Ishikawa (cell line): ENCODE results near the gene RBM5.

Source experiments
- CREB1 ChIP-seq: IDR thresholded peaks from 2 replicates; pipeline ENCODE4 v1.6.1; 2012; ENCODE audit warnings: low read depth
- MAX ChIP-seq: IDR thresholded peaks from 2 replicates; pipeline ENCODE4 v1.6.1; 2012
- RAD21 ChIP-seq: IDR thresholded peaks from 2 replicates; pipeline ENCODE4 v1.6.1; 2012; ENCODE audit warnings: low read depth
- TAF1 ChIP-seq: IDR thresholded peaks from 2 replicates; pipeline ENCODE4 v1.6.1; 2012; ENCODE audit warnings: low read depth, mild to moderate bottlenecking
- USF1 ChIP-seq: IDR thresholded peaks from 2 replicates; pipeline ENCODE4 v1.6.1; 2012

GRCh38 chr3:50095352-50095998, 6.8 kb downstream of the RBM5 start:
- TF ChIP-seq MAX (no peak), TAF1 (no peak), USF1 (no peak), RAD21 (no peak), CREB1 (no peak)
